Muscle layer of colon (tissue), 2 donors: ENCODE data around the gene IL13.

Source experiments
- H3K27ac ChIP-seq: one replicate; pipeline ENCODE4 v1.7.0; 2013; ENCODE audit warnings: low read depth, mild to moderate bottlenecking, low read length, moderate library complexity
- H3K27me3 ChIP-seq, 2 donors: one replicate each; pipeline ENCODE4 v1.7.0; 2013; ENCODE audit warnings: low read length in 2 of 2, mild to moderate bottlenecking in 2 of 2; ENCODE audit not compliant: insufficient read depth in 2 of 2, control insufficient read depth in 1 of 2
- H3K36me3 ChIP-seq: one replicate; pipeline ENCODE4 v1.7.0; 2013; ENCODE audit warnings: mild to moderate bottlenecking, low read length; ENCODE audit not compliant: insufficient read depth
- H3K4me1 ChIP-seq: one replicate; pipeline ENCODE4 v1.7.0; 2013; ENCODE audit warnings: mild to moderate bottlenecking, low read length; ENCODE audit not compliant: insufficient read depth
- H3K4me3 ChIP-seq, 2 donors: one replicate each; pipeline ENCODE4 v1.7.0; 2013; ENCODE audit warnings: low read length in 2 of 2, low read depth in 1 of 2, mild to moderate bottlenecking in 1 of 2, moderate library complexity in 1 of 2
- H3K9ac ChIP-seq: one replicate; pipeline ENCODE4 v1.7.0; 2013; ENCODE audit warnings: low read length
- H3K9me3 ChIP-seq: one replicate; pipeline ENCODE4 v1.7.0; 2013; ENCODE audit warnings: mild to moderate bottlenecking, low read length
- donor health status: abdominal sarcoma.
- donor health status: Adenocarcinoma of cecum.

IL13 gene

GRCh38 chr5:132656774-132657355 is 1.1 kb upstream of the IL13 start:
- peaks cover 12 to 32% of the 10 kb centered on the region in 2 donors for H3K27me3 ChIP-seq
- no peaks in the 10 kb centered on the region for H3K36me3 ChIP-seq
- H3K9ac ChIP-seq = no peak overlapping the region
- H3K4me1 ChIP-seq = peaks cover 8% of the 10 kb centered on the region
- H3K27ac ChIP-seq = no peak overlapping the region
- H3K9me3 ChIP-seq = no peaks in the 10 kb centered on the region
- peak overlapping the region; percentile 47 to 64 for H3K4me3 ChIP-seq

- Histone ChIP-seq H3K9ac (no peak overlapping the region), H3K36me3 (no peaks in the 10 kb centered on the region), H3K4me3 (no peak overlapping the region), H3K9me3 (no peaks in the 10 kb centered on the region), H3K27me3 (peaks cover 7 to 32% of the 10 kb centered on the region in 2 donors), H3K4me1 (peaks cover 8% of the 10 kb centered on the region), H3K27ac (no peak overlapping the region)
Observed at GRCh38 chr5:132658381-132659302, 669 bp downstream of the IL13 start.

- H3K27ac ChIP-seq = no peak overlapping the region
- peaks cover 5 to 23% of the 10 kb centered on the region in 2 donors for H3K27me3 ChIP-seq
- H3K9ac ChIP-seq = no peak overlapping the region
- H3K4me1 ChIP-seq = peaks cover 8% of the 10 kb centered on the region
- H3K9me3 ChIP-seq = no peaks in the 10 kb centered on the region
- H3K36me3 ChIP-seq = no peaks in the 10 kb centered on the region
- no peak overlapping the region for H3K4me3 ChIP-seq
Observed at GRCh38 chr5:132659598-132660493, 1.9 kb downstream of the IL13 start.

GRCh38 chr5:132661231-132662003 is 3.4 kb downstream of the IL13 start:
- H3K27me3 ChIP-seq = peaks cover 5 to 9% of the 10 kb centered on the region in 2 donors
- H3K4me3 ChIP-seq = no peak overlapping the region
- H3K36me3 ChIP-seq = no peaks in the 10 kb centered on the region
- peaks cover 4% of the 10 kb centered on the region for H3K4me1 ChIP-seq
- H3K9ac ChIP-seq = no peak overlapping the region
- H3K9me3 ChIP-seq = no peaks in the 10 kb centered on the region
- no peak overlapping the region for H3K27ac ChIP-seq

- Histone ChIP-seq H3K4me3 (no peak overlapping the region), H3K9me3 (no peaks in the 10 kb centered on the region), H3K9ac (no peak overlapping the region), H3K27ac (no peak overlapping the region), H3K4me1 (no peaks in the 10 kb centered on the region), H3K36me3 (no peaks in the 10 kb centered on the region), H3K27me3 (peaks cover 0 to 3% of the 10 kb centered on the region in 2 donors)
Observed at GRCh38 chr5:132662004-132662401, 4.0 kb downstream of the IL13 start.

- Histone ChIP-seq H3K9me3 (no peaks in the 10 kb centered on the region), H3K4me1 (no peaks in the 10 kb centered on the region), H3K9ac (no peak overlapping the region), H3K27me3 (no peaks in the 10 kb centered on the region), H3K4me3 (no peak overlapping the region), H3K36me3 (no peaks in the 10 kb centered on the region), H3K27ac (no peak overlapping the region)
Observed at GRCh38 chr5:132662925-132663770, 5.2 kb downstream of the IL13 start.

- H3K27ac ChIP-seq = no peak overlapping the region
Observed at GRCh38 chr5:132663771-132664695, 6.1 kb downstream of the IL13 start.

GRCh38 chr5:132664696-132665209 is 6.8 kb downstream of the IL13 start:
- Histone ChIP-seq H3K27ac (no peak overlapping the region), H3K9ac (no peak overlapping the region), H3K36me3 (no peaks in the 10 kb centered on the region), H3K4me1 (no peaks in the 10 kb centered on the region), H3K27me3 (no peaks in the 10 kb centered on the region), H3K4me3 (no peak overlapping the region), H3K9me3 (no peaks in the 10 kb centered on the region)

More at GRCh38 chr5:132663771-132664695, 6.1 kb downstream of the IL13 start:
- Histone ChIP-seq H3K36me3 (no peaks in the 10 kb centered on the region), H3K9ac (no peak overlapping the region), H3K27me3 (no peaks in the 10 kb centered on the region), H3K4me3 (no peak overlapping the region), H3K4me1 (no peaks in the 10 kb centered on the region), H3K9me3 (no peaks in the 10 kb centered on the region)

GRCh38 chr5:132665574-132666080 is 7.7 kb downstream of the IL13 start:
- Histone ChIP-seq H3K27ac (no peak overlapping the region), H3K4me3 (no peak overlapping the region), H3K9ac (no peak overlapping the region)

More at GRCh38 chr5:132665574-132666080, 7.7 kb downstream of the IL13 start:
- H3K4me1 ChIP-seq = no peaks in the 10 kb centered on the region
- no peaks in the 10 kb centered on the region for H3K27me3 ChIP-seq
- no peaks in the 10 kb centered on the region for H3K9me3 ChIP-seq
- no peaks in the 10 kb centered on the region for H3K36me3 ChIP-seq
